ENCODE data around the gene ICAM4. TPM values are rescaled to one million over a fixed set of nuclear protein-coding genes. Genes with fewer than 3 reads are reported as not detected.
"Not testable (repeated sequence)": the region's sequence is repeated elsewhere in the genome, so short reads cannot be mapped to it uniquely, and the experiment has no call there.

Gene ICAM4, protein sequence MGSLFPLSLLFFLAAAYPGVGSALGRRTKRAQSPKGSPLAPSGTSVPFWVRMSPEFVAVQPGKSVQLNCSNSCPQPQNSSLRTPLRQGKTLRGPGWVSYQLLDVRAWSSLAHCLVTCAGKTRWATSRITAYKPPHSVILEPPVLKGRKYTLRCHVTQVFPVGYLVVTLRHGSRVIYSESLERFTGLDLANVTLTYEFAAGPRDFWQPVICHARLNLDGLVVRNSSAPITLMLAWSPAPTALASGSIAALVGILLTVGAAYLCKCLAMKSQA
- 0.08 TPM in 1 of 2 replicates, not detected in the other for total RNA-seq (2014; rRNA removed; shearing (Covaris generic))
- not detected in 2 replicates for polyA plus RNA-seq (2015; cell fraction: cytosol; rRNA removed)
- polyA plus RNA-seq (2015; cell fraction: nucleus; rRNA removed), result not detected in 2 replicates

DNA sequence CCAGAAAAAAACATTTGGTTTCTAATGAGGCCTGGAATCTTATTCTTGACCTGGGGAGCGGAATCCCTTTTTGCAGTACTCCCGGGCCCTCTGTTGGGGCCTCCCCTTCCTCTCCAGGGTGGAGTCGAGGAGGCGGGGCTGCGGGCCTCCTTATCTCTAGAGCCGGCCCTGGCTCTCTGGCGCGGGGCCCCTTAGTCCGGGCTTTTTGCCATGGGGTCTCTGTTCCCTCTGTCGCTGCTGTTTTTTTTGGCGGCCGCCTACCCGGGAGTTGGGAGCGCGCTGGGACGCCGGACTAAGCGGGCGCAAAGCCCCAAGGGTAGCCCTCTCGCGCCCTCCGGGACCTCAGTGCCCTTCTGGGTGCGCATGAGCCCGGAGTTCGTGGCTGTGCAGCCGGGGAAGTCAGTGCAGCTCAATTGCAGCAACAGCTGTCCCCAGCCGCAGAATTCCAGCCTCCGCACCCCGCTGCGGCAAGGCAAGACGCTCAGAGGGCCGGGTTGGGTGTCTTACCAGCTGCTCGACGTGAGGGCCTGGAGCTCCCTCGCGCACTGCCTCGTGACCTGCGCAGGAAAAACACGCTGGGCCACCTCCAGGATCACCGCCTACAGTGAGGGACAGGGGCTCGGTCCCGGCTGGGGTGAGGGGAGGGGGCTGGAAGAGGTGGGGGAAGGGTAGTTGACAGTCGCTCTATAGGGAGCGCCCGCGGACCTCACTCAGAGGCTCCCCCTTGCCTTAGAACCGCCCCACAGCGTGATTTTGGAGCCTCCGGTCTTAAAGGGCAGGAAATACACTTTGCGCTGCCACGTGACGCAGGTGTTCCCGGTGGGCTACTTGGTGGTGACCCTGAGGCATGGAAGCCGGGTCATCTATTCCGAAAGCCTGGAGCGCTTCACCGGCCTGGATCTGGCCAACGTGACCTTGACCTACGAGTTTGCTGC lies at the start of gene ICAM4:
Gene ICAM4, plus strand, starts transcription at position 153 of the 935 bp plus-strand sequence. Its CDS starts 58 bp downstream, at position 211.
- no peak for DNase-seq (ENCODE audit: low read depth, low spot score)

GRCh38 chr19:10237702-10238101 lies 49.1 kb upstream of the ICAM4 start:
- in situ Hi-C loops (cut with HindIII; ENCODE audit: low pct_unique_long_range_greater_than_20kb, low sequenced_read_pairs), result no loop called here
- DNase-seq (ENCODE audit: low read depth, low spot score), result no peak

More for the DNA sequence above, at the start of gene ICAM4:
- in situ Hi-C loops (cut with HindIII; ENCODE audit: low pct_unique_long_range_greater_than_20kb, low sequenced_read_pairs), result no loop called here

GRCh38 chr19:10238172-10238783 lies 48.5 kb upstream of the ICAM4 start:
- DNase-seq (ENCODE audit: low read depth, low spot score), result no peak
- in situ Hi-C loops (cut with HindIII; ENCODE audit: low pct_unique_long_range_greater_than_20kb, low sequenced_read_pairs), result no loop called here

GRCh38 chr19:10241826-10242449 lies 44.8 kb upstream of the ICAM4 start:
- not testable (repeated sequence) for DNase-seq (ENCODE audit: low read depth, low spot score)

DNA sequence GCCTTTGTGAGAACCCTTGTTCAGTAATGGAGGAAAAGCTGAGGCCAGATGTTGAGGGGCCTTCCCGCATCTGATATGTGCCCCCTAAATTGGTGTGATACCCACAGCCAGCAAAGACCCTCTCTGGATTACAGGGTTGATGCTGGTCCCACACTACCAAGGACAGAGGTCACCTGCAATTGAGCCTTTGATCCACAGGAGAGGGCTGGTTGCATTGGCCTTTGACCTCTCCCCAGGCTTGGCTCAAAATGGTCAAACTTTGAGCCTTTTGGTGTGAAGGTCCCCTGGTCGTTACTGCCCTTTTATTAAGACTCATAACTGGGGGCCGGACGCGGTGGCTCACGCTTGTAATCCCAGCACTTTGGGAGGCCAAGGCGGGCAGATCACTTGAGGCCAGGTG lies 43.1 kb upstream of the ICAM4 start:
- in situ Hi-C loops (cut with HindIII; ENCODE audit: low pct_unique_long_range_greater_than_20kb, low sequenced_read_pairs), result no loop called here
- DNase-seq (ENCODE audit: low read depth, low spot score), result no peak

More at GRCh38 chr19:10241826-10242449, 44.8 kb upstream of the ICAM4 start:
- in situ Hi-C loops (cut with HindIII; ENCODE audit: low pct_unique_long_range_greater_than_20kb, low sequenced_read_pairs), result not testable (repeated sequence)

DNA sequence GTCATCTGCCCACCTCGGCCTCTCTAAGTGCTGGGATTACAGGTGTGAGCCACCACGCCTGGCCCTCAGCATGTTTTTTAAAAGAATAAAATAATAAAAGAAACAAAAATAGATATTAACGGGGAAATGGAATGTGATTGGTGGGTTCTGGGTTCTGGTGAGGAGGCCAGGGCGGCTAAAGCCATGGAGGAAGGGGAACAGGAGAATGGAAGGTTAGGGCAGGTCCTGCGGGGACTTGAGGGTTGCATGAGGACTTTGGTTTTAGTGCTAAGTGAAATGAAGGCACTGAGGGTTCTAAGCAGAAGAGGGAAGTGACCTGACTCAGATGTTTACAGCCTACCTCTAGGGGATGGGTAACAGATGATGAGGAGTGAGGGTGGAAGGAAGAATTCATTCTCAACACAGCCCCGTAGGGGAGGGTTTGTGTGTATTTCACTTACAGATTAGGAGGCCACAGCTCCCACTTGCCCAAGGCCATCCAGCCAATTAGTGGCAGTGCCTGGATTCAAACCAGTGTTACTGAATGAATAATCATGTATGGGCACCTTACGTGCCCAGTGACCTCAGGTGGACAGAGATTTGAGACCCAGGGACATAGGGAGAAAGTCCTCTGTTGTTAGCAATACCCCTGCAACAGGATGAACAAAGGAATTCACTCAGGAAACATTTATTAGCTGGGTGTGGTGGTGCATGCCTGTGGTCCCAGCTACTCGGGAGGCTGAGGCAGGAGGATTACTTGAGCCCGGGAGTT lies 41.4 kb upstream of the ICAM4 start:
- no peak for DNase-seq (ENCODE audit: low read depth, low spot score)
- in situ Hi-C loops (cut with HindIII; ENCODE audit: low pct_unique_long_range_greater_than_20kb, low sequenced_read_pairs), result no loop called here

DNA sequence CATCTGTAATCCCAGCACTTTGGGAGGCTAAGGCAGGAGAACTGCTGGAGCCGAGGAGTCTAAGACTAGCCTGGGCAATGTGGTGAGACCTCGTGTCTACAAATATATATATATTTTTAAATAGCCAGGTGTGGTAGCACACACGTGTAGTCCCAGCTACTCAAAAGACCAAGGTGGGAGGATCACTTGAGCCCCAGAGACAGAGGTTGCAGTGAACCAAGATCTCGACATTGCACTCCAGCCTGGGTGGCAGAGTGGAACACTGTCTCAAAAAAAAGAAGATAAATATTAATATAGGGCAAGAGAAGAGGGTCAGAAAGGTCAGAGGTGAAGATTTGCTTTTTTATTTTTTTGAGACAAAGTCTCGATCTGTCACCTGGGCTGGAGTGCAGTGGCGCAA lies 40.2 kb upstream of the ICAM4 start:
- in situ Hi-C loops (cut with HindIII; ENCODE audit: low pct_unique_long_range_greater_than_20kb, low sequenced_read_pairs), result no loop called here
- DNase-seq (ENCODE audit: low read depth, low spot score), result no peak

DNA sequence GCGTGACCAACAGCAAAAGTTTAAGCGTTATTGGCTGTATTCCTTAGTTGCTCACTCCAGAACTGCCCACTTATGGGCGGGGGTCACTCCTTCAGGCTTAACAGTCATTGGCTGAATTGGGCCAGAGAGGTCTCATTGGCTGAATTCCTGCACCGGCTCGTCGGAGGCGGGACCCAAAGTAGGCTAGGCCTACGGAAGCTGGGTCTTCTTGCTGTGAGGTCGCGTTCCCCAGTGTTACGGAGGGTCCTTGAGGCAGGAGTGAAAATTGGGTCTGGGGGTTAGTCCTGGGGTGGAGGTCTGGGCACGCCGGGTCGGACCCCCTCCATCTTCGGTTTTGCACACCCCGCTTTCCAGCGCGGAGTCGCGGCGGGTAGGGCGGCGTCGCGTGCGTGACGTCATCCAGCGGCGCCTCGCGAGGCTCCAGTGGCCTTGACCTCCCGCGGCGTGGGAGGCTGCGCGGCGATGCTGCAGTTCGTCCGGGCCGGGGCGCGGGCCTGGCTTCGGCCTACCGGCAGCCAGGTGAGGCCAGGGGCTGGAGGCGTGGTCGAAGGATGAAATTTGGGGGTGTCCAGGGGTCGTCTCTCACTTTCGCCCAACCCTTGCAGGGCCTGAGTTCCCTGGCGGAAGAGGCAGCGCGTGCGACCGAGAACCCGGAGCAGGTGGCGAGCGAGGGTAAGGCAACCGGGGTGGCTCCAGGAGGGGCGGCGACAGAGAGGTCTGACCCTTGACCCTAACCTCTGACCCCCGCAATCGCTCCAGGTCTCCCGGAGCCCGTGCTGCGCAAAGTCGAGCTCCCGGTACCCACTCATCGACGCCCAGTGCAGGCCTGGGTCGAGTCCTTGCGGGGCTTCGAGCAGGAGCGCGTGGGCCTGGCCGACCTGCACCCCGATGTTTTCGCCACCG lies 34.7 kb upstream of the ICAM4 start, which contains the start of gene MRPL4:
Gene MRPL4, plus strand, starts transcription at position 423 of the 903 bp plus-strand sequence. Its CDS starts 40 bp downstream, at position 463.
- in situ Hi-C loops (cut with HindIII; ENCODE audit: low pct_unique_long_range_greater_than_20kb, low sequenced_read_pairs), result no loop called here
- peak; percentile 98 for DNase-seq (ENCODE audit: low read depth, low spot score)

DNA sequence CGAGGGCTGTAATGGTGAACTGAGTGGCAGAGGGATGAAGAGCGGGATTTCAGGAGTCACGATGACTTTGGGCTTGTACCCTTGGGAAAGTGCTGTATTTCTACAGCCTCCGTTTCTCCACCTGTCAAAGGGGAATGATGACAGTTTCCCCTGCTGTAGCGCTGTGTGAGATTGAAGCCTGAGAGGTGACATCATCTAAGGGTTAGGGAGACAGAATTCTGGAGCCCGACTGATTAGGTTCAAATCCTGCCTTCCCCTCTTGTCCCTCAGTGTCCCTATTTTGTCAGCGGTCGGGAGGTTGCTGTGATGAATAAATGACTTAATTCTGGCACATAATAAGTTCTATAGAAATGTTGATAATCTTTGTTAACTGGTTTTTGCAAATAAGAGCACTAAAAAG lies 34.0 kb upstream of the ICAM4 start:
- in situ Hi-C loops (cut with HindIII; ENCODE audit: low pct_unique_long_range_greater_than_20kb, low sequenced_read_pairs), result no loop called here
- DNase-seq (ENCODE audit: low read depth, low spot score), result no peak

DNA sequence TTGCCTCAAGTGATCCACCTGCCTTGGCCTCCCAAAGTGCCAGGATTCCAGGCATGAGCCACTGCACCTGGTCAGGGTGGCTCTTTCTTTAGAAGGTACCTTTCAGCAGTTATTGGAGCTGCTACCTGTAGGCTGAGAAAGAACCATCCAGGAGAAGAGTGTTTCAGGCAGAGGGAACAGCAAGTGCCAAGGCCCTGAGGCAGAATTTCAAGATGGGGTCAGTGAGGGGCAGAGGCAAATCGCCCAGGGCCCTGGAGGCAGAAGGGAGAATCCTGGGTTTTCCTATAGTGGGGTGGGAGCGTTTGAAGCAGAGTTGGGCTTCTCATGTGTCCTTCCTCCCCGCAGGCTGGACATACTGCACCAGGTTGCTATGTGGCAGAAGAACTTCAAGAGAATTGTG lies 32.5 kb upstream of the ICAM4 start:
- in situ Hi-C loops (cut with HindIII; ENCODE audit: low pct_unique_long_range_greater_than_20kb, low sequenced_read_pairs), result no loop called here

GRCh38 chr19:10255358-10255757 lies 31.4 kb upstream of the ICAM4 start:
- no peak for DNase-seq (ENCODE audit: low read depth, low spot score)
- in situ Hi-C loops (cut with HindIII; ENCODE audit: low pct_unique_long_range_greater_than_20kb, low sequenced_read_pairs), result no loop called here

More for the DNA sequence above, 32.5 kb upstream of the ICAM4 start:
- no peak for DNase-seq (ENCODE audit: low read depth, low spot score)

DNA sequence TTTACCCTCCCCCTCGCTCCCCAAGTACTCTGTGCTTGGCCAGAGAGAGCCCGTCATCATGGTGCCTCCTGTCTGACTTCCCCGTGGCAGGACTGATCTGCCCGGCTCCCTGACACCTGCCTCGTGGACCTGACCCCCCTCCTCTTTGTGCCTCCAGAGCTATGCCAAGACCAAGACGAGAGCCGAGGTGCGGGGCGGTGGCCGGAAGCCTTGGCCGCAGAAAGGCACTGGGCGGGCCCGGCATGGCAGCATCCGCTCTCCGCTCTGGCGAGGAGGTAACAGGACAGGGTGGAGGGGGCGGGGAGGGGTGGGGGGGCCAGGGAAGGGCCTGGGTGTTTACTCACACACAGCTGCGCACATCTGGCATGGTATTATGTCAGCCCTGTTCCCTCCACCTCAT lies 30.2 kb upstream of the ICAM4 start:
- in situ Hi-C loops (cut with HindIII; ENCODE audit: low pct_unique_long_range_greater_than_20kb, low sequenced_read_pairs), result no loop called here

DNA sequence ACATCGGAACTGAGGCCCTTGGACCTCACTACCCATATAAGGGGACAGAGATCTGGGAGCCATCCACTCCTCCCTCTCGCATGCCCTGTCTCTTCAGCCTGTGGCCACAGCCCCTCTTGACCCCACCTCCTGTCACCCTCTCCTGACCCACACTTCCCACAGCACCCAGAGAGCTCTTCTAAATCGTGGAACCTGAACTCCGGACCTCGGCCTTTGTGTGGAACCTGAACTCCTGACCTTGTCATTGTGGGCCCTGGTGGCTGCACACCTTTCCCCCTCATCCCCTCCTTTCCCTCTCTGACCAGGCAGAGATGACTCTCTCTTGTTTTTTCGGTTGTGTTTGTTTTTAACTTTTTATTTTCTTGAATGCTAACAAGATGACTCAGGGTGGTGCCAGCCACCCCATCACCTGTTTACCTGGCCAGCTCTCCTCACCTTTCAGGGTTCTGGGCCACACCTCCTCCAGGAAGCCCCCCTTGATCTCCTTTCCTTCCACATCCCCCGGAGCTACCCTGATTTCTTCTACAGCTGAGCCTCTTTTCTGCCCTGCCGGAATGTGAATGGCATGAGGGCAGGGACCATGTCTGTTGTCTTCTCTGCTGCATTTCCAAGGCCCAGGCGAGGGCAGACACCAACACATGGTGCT lies 29.7 kb upstream of the ICAM4 start:
- in situ Hi-C loops (cut with HindIII; ENCODE audit: low pct_unique_long_range_greater_than_20kb, low sequenced_read_pairs), result no loop called here
- DNase-seq (ENCODE audit: low read depth, low spot score), result no peak

More for the DNA sequence above, 30.2 kb upstream of the ICAM4 start:
- DNase-seq (ENCODE audit: low read depth, low spot score), result no peak

DNA sequence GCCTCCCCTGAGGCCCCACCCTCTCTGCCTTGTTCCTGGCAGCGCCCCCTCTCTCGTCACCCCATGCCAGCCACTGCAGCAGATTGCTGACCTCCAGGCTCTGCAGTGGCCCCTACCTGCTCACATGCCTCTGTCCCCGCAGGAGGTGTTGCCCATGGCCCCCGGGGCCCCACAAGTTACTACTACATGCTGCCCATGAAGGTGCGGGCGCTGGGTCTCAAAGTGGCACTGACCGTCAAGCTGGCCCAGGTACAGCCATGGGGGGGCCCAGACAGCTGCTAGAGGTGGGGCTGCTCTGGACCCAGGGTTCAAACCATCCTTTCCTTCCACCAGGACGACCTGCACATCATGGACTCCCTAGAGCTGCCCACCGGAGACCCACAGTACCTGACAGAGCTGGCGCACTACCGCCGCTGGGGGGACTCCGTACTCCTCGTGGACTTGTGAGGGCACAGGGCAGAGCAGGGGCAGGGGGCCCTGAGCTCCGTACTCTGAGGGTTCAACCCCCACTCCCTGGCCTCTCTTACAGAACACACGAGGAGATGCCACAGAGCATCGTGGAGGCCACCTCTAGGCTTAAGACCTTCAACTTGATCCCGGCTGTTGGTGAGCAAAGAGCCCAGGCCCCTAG lies 28.6 kb upstream of the ICAM4 start:
- no peak for DNase-seq (ENCODE audit: low read depth, low spot score)

More for the DNA sequence above, 28.6 kb upstream of the ICAM4 start:
- in situ Hi-C loops (cut with HindIII; ENCODE audit: low pct_unique_long_range_greater_than_20kb, low sequenced_read_pairs), result no loop called here

All from SK-MEL-5 (cell line).